ENCODE results near the gene PLXNA4.

GRCh38 chr7:132347858-132348257, 228.4 kb downstream of the PLXNA4 start:
- TF ChIP-seq, protein P1, sequence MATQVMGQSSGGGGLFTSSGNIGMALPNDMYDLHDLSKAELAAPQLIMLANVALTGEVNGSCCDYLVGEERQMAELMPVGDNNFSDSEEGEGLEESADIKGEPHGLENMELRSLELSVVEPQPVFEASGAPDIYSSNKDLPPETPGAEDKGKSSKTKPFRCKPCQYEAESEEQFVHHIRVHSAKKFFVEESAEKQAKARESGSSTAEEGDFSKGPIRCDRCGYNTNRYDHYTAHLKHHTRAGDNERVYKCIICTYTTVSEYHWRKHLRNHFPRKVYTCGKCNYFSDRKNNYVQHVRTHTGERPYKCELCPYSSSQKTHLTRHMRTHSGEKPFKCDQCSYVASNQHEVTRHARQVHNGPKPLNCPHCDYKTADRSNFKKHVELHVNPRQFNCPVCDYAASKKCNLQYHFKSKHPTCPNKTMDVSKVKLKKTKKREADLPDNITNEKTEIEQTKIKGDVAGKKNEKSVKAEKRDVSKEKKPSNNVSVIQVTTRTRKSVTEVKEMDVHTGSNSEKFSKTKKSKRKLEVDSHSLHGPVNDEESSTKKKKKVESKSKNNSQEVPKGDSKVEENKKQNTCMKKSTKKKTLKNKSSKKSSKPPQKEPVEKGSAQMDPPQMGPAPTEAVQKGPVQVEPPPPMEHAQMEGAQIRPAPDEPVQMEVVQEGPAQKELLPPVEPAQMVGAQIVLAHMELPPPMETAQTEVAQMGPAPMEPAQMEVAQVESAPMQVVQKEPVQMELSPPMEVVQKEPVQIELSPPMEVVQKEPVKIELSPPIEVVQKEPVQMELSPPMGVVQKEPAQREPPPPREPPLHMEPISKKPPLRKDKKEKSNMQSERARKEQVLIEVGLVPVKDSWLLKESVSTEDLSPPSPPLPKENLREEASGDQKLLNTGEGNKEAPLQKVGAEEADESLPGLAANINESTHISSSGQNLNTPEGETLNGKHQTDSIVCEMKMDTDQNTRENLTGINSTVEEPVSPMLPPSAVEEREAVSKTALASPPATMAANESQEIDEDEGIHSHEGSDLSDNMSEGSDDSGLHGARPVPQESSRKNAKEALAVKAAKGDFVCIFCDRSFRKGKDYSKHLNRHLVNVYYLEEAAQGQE (IDR thresholded peaks at IDR 0.05): no peak
- TF ChIP-seq CTCF (IDR thresholded peaks at IDR 0.05): no peak

Measured in A549 (cell line).